COLO668 (cell line): ENCODE results near the gene INS.

Experiments
- DNase-seq: peaks from one replicate; lab custom pipeline; 2025; ENCODE audit not compliant: unreplicated experiment; lab: John Stamatoyannopoulos, UW

Gene INS

GRCh38 chr11:2121227-2122130, 39.5 kb downstream of the INS start:
- no peak for DNase-seq

GRCh38 chr11:2120359-2121100, 40.5 kb downstream of the INS start:
- no peak for DNase-seq

- DNase-seq, result no peak
Observed at GRCh38 chr11:2118677-2119076, 42.3 kb downstream of the INS start.

- DNase-seq, result no peak
Observed at GRCh38 chr11:2116680-2117079, 44.3 kb downstream of the INS start.

- no peak for DNase-seq
Observed at GRCh38 chr11:2115308-2115707, 45.7 kb downstream of the INS start.

GRCh38 chr11:2114430-2115241, 46.4 kb downstream of the INS start:
- no peak for DNase-seq

- DNase-seq, result no peak
Observed at GRCh38 chr11:2113776-2114175, 47.2 kb downstream of the INS start.

- no peak for DNase-seq
Observed at GRCh38 chr11:2110521-2110920, 50.5 kb downstream of the INS start.
